Effector memory CD4-positive, alpha-beta T cell (primary cell): Measurements from ENCODE around the gene TSPEAR.

Experiments
- DNase-seq, 3 donors: peaks; one replicate each; pipeline ENCODE4 v3.0.0-alpha.2; 2020
- H3K27ac ChIP-seq: 2 replicates; pipeline ENCODE4 v1.7.0; 2013; ENCODE audit warnings: mild to moderate bottlenecking, low read length, moderate library complexity; ENCODE audit not compliant: insufficient read depth, poor library complexity, severe bottlenecking
- H3K27me3 ChIP-seq: replicated peaks from 2 replicates; pipeline ENCODE4 v1.7.0; 2013; ENCODE audit warnings: mild to moderate bottlenecking, low read length; ENCODE audit not compliant: insufficient read depth, control insufficient read depth, poor library complexity, severe bottlenecking
- H3K36me3 ChIP-seq: 2 replicates; pipeline ENCODE4 v1.7.0; 2013; ENCODE audit warnings: mild to moderate bottlenecking, low read length, moderate library complexity; ENCODE audit not compliant: control insufficient read depth, insufficient read depth
- H3K4me1 ChIP-seq: 2 replicates; pipeline ENCODE4 v1.7.0; 2013; ENCODE audit warnings: low read length, mild to moderate bottlenecking; ENCODE audit not compliant: control insufficient read depth, insufficient read depth, poor library complexity, severe bottlenecking
- H3K4me3 ChIP-seq: 2 replicates; pipeline ENCODE4 v1.7.0; 2013; ENCODE audit warnings: low read length, low read depth, mild to moderate bottlenecking; ENCODE audit not compliant: insufficient read depth, poor library complexity, severe bottlenecking
- H3K9me3 ChIP-seq: 2 replicates; pipeline ENCODE4 v1.7.0; 2013; ENCODE audit warnings: mild to moderate bottlenecking, low read length, moderate library complexity; ENCODE audit not compliant: control insufficient read depth

TSPEAR gene

GRCh38 chr21:44519346-44520325 lies 191.7 kb downstream of the TSPEAR start:
- H3K9me3 ChIP-seq: no peaks in the 10 kb centered on the region
- no peaks in the 10 kb centered on the region for H3K27me3 ChIP-seq
- DNase-seq: no peak
- no peak overlapping the region for H3K4me3 ChIP-seq
- H3K4me1 ChIP-seq: no peaks in the 10 kb centered on the region
- no peaks in the 10 kb centered on the region for H3K36me3 ChIP-seq
- no peak overlapping the region for H3K27ac ChIP-seq

GRCh38 chr21:44518686-44519085 lies 192.7 kb downstream of the TSPEAR start:
- Histone ChIP-seq H3K36me3 (no peaks in the 10 kb centered on the region), H3K27ac (no peak overlapping the region), H3K4me3 (no peak overlapping the region), H3K27me3 (no peaks in the 10 kb centered on the region), H3K9me3 (no peaks in the 10 kb centered on the region), H3K4me1 (no peaks in the 10 kb centered on the region)
- no peak for DNase-seq

GRCh38 chr21:44517175-44517899 lies 194.0 kb downstream of the TSPEAR start:
- Histone ChIP-seq H3K27me3 (no peaks in the 10 kb centered on the region), H3K36me3 (no peaks in the 10 kb centered on the region), H3K9me3 (no peaks in the 10 kb centered on the region), H3K4me3 (no peak overlapping the region), H3K4me1 (no peaks in the 10 kb centered on the region), H3K27ac (no peak overlapping the region)
- DNase-seq: no peak

GRCh38 chr21:44516828-44517174 lies 194.6 kb downstream of the TSPEAR start:
- Histone ChIP-seq H3K27ac (no peak overlapping the region), H3K4me3 (no peak overlapping the region), H3K9me3 (no peaks in the 10 kb centered on the region), H3K27me3 (no peaks in the 10 kb centered on the region), H3K36me3 (no peaks in the 10 kb centered on the region), H3K4me1 (no peaks in the 10 kb centered on the region)
- no peak for DNase-seq

GRCh38 chr21:44516342-44516741 lies 195.0 kb downstream of the TSPEAR start:
- no peak overlapping the region for H3K4me3 ChIP-seq
- no peak for DNase-seq
- no peaks in the 10 kb centered on the region for H3K27me3 ChIP-seq
- H3K9me3 ChIP-seq: no peaks in the 10 kb centered on the region
- H3K27ac ChIP-seq: no peak overlapping the region
- no peaks in the 10 kb centered on the region for H3K4me1 ChIP-seq
- no peaks in the 10 kb centered on the region for H3K36me3 ChIP-seq

GRCh38 chr21:44515359-44516165 lies 195.8 kb downstream of the TSPEAR start:
- no peak overlapping the region for H3K27ac ChIP-seq
- DNase-seq: no peak

GRCh38 chr21:44514746-44515358 lies 196.5 kb downstream of the TSPEAR start:
- Histone ChIP-seq H3K27me3 (no peaks in the 10 kb centered on the region), H3K9me3 (no peaks in the 10 kb centered on the region), H3K27ac (no peak overlapping the region), H3K4me3 (no peak overlapping the region), H3K36me3 (no peaks in the 10 kb centered on the region), H3K4me1 (peaks cover 9% of the 10 kb centered on the region)
- DNase-seq: no peak

More at GRCh38 chr21:44515359-44516165, 195.8 kb downstream of the TSPEAR start:
- Histone ChIP-seq H3K36me3 (no peaks in the 10 kb centered on the region), H3K9me3 (no peaks in the 10 kb centered on the region), H3K4me3 (no peak overlapping the region), H3K4me1 (peaks cover 5% of the 10 kb centered on the region), H3K27me3 (no peaks in the 10 kb centered on the region)

GRCh38 chr21:44514218-44514520 lies 197.2 kb downstream of the TSPEAR start:
- H3K9me3 ChIP-seq: no peaks in the 10 kb centered on the region
- DNase-seq: no peak
- no peaks in the 10 kb centered on the region for H3K36me3 ChIP-seq
- H3K27ac ChIP-seq: no peak overlapping the region
- no peak overlapping the region for H3K4me3 ChIP-seq
- no peaks in the 10 kb centered on the region for H3K27me3 ChIP-seq
- peaks cover 9% of the 10 kb centered on the region for H3K4me1 ChIP-seq

GRCh38 chr21:44513389-44514217 lies 197.8 kb downstream of the TSPEAR start:
- Histone ChIP-seq H3K4me1 (peaks cover 9% of the 10 kb centered on the region), H3K27ac (no peak overlapping the region), H3K36me3 (no peaks in the 10 kb centered on the region), H3K9me3 (no peaks in the 10 kb centered on the region), H3K27me3 (no peaks in the 10 kb centered on the region), H3K4me3 (no peak overlapping the region)
- DNase-seq: no peak
